ENCODE measurements around the gene VARS1. TPM values are rescaled to one million over a fixed set of nuclear protein-coding genes. Genes with fewer than 3 reads are reported as not detected.

VARS1 gene
- total RNA-seq, 1 donor from 2014 or later: 49.7 TPM

Other genes with a start within 250 kb of the VARS1 start
- 4.1 TPM for gene ATP6V1G2, start 249.1 kb downstream of the VARS1 start, total RNA-seq
- 27.7 TPM for gene NFKBIL1, start 248.1 kb downstream of the VARS1 start, total RNA-seq
- gene LTA, start 223.5 kb downstream of the VARS1 start, total RNA-seq: 1.9 TPM
- gene TNF, start 220.2 kb downstream of the VARS1 start, total RNA-seq: 6.6 TPM
- gene LTB, start 213.3 kb downstream of the VARS1 start, total RNA-seq: 4.9 TPM
- 18.4 TPM for gene LST1, start 209.5 kb downstream of the VARS1 start, total RNA-seq
- gene NCR3, start 202.7 kb downstream of the VARS1 start, total RNA-seq: not detected
- gene AIF1, start 180.5 kb downstream of the VARS1 start, total RNA-seq: 26.8 TPM
- gene PRRC2A, start 175.0 kb downstream of the VARS1 start, total RNA-seq: 162 TPM
- gene BAG6, start 143.1 kb downstream of the VARS1 start, total RNA-seq: 288 TPM
- 2.2 TPM for gene APOM, start 139.9 kb downstream of the VARS1 start, total RNA-seq
- 30.5 TPM for gene C6orf47, start 135.0 kb downstream of the VARS1 start, total RNA-seq
- 18.7 TPM for gene GPANK1, start 130.8 kb downstream of the VARS1 start, total RNA-seq
- 108 TPM for gene CSNK2B, start 129.7 kb downstream of the VARS1 start, total RNA-seq
- gene LY6G5B, start 125.8 kb downstream of the VARS1 start, total RNA-seq: 8.1 TPM
- 5.2 TPM for gene LY6G5C, start 114.7 kb downstream of the VARS1 start, total RNA-seq
- 103 TPM for gene ABHD16A, start 92.4 kb downstream of the VARS1 start, total RNA-seq
- not detected for gene LY6G6F, start 88.9 kb downstream of the VARS1 start, total RNA-seq
- not detected for gene LY6G6D, start 80.4 kb downstream of the VARS1 start, total RNA-seq
- not detected for gene LY6G6C, start 74.0 kb downstream of the VARS1 start, total RNA-seq
- gene MPIG6B, start 72.4 kb downstream of the VARS1 start, total RNA-seq: 0.37 TPM
- 130 TPM for gene DDAH2, start 66.5 kb downstream of the VARS1 start, total RNA-seq
- 394 TPM for gene CLIC1, start 59.2 kb downstream of the VARS1 start, total RNA-seq
- gene MSH5, start 55.7 kb downstream of the VARS1 start, total RNA-seq: 19.7 TPM
- 2.7 TPM for gene SAPCD1, start 33.1 kb downstream of the VARS1 start, total RNA-seq
- gene VWA7, start 18.4 kb downstream of the VARS1 start, total RNA-seq: 18.5 TPM
- gene LSM2, start 11.2 kb upstream of the VARS1 start, total RNA-seq: 32.5 TPM
- 2.8 TPM for gene HSPA1L, start 19.5 kb upstream of the VARS1 start, total RNA-seq
- 347 TPM for gene HSPA1A, start 19.8 kb upstream of the VARS1 start, total RNA-seq
- 277 TPM for gene HSPA1B, start 32.0 kb upstream of the VARS1 start, total RNA-seq
- gene NEU1, start 67.1 kb upstream of the VARS1 start, total RNA-seq: 91.2 TPM
- gene SLC44A4, start 83.2 kb upstream of the VARS1 start, total RNA-seq: 457 TPM
- 63.4 TPM for gene EHMT2, start 101.9 kb upstream of the VARS1 start, total RNA-seq
- gene ZBTB12, start 106.3 kb upstream of the VARS1 start, total RNA-seq: 11.8 TPM
- 14.8 TPM for gene C2, start 132.0 kb upstream of the VARS1 start, total RNA-seq
- gene CFB, start 150.3 kb upstream of the VARS1 start, total RNA-seq: 476 TPM
- gene NELFE, start 163.2 kb upstream of the VARS1 start, total RNA-seq: 52.1 TPM
- 81.3 TPM for gene SKIC2, start 163.4 kb upstream of the VARS1 start, total RNA-seq
- gene DXO, start 176.4 kb upstream of the VARS1 start, total RNA-seq: 27.6 TPM
- gene C4A, start 186.3 kb upstream of the VARS1 start, total RNA-seq: 179 TPM
- 155 TPM for gene C4B, start 219.0 kb upstream of the VARS1 start, total RNA-seq
- gene CYP21A2, start 242.7 kb upstream of the VARS1 start, total RNA-seq: 1.3 TPM